AG09309 (cell line): ENCODE data around the gene HIPK2.

Experiments
- DNase-seq: peaks from one replicate; pipeline ENCODE4 v3.0.0-alpha.2; 2010; ENCODE audit warnings: low read depth
- H3K4me3 ChIP-seq: 2 replicates; pipeline ENCODE4 v1.5.1; 2011; ENCODE audit warnings: mild to moderate bottlenecking, low read depth, low read length, moderate library complexity; ENCODE audit not compliant: control insufficient read depth
- CTCF ChIP-seq: IDR thresholded peaks from 2 replicates; pipeline ENCODE4 v1.5.1; 2011; ENCODE audit warnings: mild to moderate bottlenecking, low read depth, low read length, inconsistent platforms; ENCODE audit not compliant: insufficient read depth, control insufficient read depth; ENCODE audit errors: missing control alignments

The HIPK2 gene

GRCh38 chr7:139691253-139691781 is 86.5 kb downstream of the HIPK2 start:
- no peak for DNase-seq
- no peak for TF ChIP-seq CTCF
- H3K4me3 ChIP-seq: no peak overlapping the region

GRCh38 chr7:139687980-139688632 is 89.7 kb downstream of the HIPK2 start:
- H3K4me3 ChIP-seq: no peak overlapping the region
- no peak for TF ChIP-seq CTCF
- DNase-seq: no peak

- H3K4me3 ChIP-seq: no peak overlapping the region
- TF ChIP-seq CTCF: no peak
- DNase-seq: no peak
Observed at GRCh38 chr7:139687211-139687954, 90.4 kb downstream of the HIPK2 start.

GRCh38 chr7:139683137-139683921 is 94.5 kb downstream of the HIPK2 start:
- TF ChIP-seq CTCF: no peak
- no peak for DNase-seq

GRCh38 chr7:139682136-139683013 is 95.4 kb downstream of the HIPK2 start:
- H3K4me3 ChIP-seq: no peak overlapping the region
- no peak for TF ChIP-seq CTCF
- no peak for DNase-seq

More at GRCh38 chr7:139683137-139683921, 94.5 kb downstream of the HIPK2 start:
- H3K4me3 ChIP-seq: no peak overlapping the region

GRCh38 chr7:139681812-139682135 is 96.0 kb downstream of the HIPK2 start:
- no peak for DNase-seq
- TF ChIP-seq CTCF: no peak
- no peak overlapping the region for H3K4me3 ChIP-seq
